BJ (cell line): ENCODE data around the gene CCNG2. TPM values are rescaled to one million over a fixed set of nuclear protein-coding genes. Genes with fewer than 3 reads are reported as not detected.

Experiments used
- CTCF ChIA-PET: fragments of 350-600 bp; formaldehyde crosslinking; extraction: SDS; loops from one replicate; lab custom pipeline; 2021; ENCODE audit warnings: antibody characterized with exemption, inconsistent platforms; lab: Yijun Ruan, JAX
- POLR2A ChIA-PET: fragments of 300-600 bp; sonication (Branson Sonifier 250); formaldehyde crosslinking; extraction: SDS; loops from one replicate; lab custom pipeline; 2021; ENCODE audit warnings: antibody characterized with exemption; lab: Charles Lee
- DNase-seq: peaks from one replicate; pipeline ENCODE4 v3.0.0-alpha.2; 2011; ENCODE audit warnings: low read depth
- H3K27me3 ChIP-seq: 2 replicates; pipeline ENCODE4 v1.6.0; 2011; ENCODE audit warnings: low read length; ENCODE audit not compliant: control insufficient read depth, insufficient read depth
- H3K36me3 ChIP-seq: 2 replicates; pipeline ENCODE4 v1.5.1; 2011; ENCODE audit warnings: low read length; ENCODE audit not compliant: control insufficient read depth, insufficient read depth
- H3K4me3 ChIP-seq: 2 replicates; pipeline ENCODE4 v1.5.1; 2011; ENCODE audit warnings: low read depth, mild to moderate bottlenecking, control low read depth, low read length
- polyA plus RNA-seq: library from polyadenylated mRNA; depleted of rRNA; stranded (reverse); fragments of >200 nt; gene quantifications from 2 replicates; pipeline ENCODE4 v1.2.3, GENCODE V29; 2011
- TF ChIP-seq, protein P1 (sequence below): IDR thresholded peaks from 2 replicates; pipeline ENCODE4 v1.5.1; 2011; ENCODE audit warnings: low read depth, mild to moderate bottlenecking, control low read depth, inconsistent platforms, low read length, moderate library complexity; ENCODE audit not compliant: insufficient read depth

The CCNG2 gene
- polyA plus RNA-seq, 1 experiment = 9.0 TPM

DNA sequence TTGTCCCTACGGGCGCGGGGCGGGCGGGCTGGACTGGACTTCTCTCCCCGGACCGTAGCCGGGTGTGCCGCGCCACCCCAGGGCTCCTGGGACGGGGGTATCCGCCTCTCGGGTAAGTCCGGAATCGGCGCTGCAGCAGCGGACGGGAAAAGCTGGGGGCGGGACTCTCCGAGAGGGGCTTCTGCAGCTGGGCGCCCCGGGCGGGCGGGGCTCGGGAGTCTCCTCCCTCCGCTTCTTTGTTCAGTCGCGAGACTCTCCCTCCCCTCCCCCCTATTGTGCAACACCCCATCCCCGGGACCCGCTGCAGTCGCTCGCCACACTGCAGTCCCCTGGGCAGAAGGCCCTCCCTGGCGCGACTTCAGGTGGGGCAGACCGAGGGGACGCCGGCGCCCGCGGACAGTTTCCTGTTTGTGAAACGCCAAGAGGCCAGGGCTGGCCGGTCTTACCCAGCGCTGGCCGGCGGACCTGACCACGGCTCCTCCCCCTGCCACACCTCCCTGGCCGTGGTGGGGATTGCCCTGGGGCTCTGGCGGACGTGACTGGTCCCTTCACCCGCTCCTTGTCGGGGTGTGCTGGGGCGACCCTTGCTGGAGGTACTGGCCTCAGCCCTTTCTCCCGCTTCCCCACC, 966 bp downstream of the CCNG2 start:
- CTCF ChIA-PET = interaction anchor here (1.1 to 1.3 kb wide), 2 partner anchors 46 to 63 kb away, joined by 4 to 5 read pairs; no protein-coding TSS in a partner anchor
- POLR2A ChIA-PET = interaction anchor here (0.5 kb wide), 1 partner anchor 76 kb away, joined by 3 read pairs; no protein-coding TSS in a partner anchor
- H3K27me3 ChIP-seq = peaks cover 4% of the 10 kb centered on the region

DNA sequence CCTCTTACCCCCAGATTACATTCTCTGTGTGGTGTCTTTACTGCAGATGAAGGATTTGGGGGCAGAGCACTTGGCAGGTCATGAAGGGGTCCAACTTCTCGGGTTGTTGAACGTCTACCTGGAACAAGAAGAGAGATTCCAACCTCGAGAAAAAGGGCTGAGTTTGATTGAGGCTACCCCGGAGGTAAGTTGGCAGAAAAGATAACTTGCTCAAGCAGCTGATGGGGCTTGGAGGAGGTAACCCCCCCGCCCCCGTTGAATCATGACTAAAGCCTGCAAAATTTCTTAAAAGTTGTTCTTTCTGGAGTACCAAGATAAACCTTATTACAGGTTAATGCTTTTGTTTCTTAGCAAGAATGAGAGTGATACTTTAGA, 1.5 kb downstream of the CCNG2 start:
- POLR2A ChIA-PET = interaction anchor here (0.5 kb wide), 1 partner anchor 76 kb away, joined by 3 read pairs; no protein-coding TSS in a partner anchor
- DNase-seq = no peak
- Histone ChIP-seq H3K4me3 (peak overlapping the region; percentile 100), H3K36me3 (peaks cover 7% of the 10 kb centered on the region), H3K27me3 (peaks cover 2% of the 10 kb centered on the region)
- CTCF ChIA-PET = interaction anchor here (1.1 to 1.3 kb wide), 2 partner anchors 45 to 63 kb away, joined by 4 to 5 read pairs; no protein-coding TSS in a partner anchor
- TF ChIP-seq, protein P1, sequence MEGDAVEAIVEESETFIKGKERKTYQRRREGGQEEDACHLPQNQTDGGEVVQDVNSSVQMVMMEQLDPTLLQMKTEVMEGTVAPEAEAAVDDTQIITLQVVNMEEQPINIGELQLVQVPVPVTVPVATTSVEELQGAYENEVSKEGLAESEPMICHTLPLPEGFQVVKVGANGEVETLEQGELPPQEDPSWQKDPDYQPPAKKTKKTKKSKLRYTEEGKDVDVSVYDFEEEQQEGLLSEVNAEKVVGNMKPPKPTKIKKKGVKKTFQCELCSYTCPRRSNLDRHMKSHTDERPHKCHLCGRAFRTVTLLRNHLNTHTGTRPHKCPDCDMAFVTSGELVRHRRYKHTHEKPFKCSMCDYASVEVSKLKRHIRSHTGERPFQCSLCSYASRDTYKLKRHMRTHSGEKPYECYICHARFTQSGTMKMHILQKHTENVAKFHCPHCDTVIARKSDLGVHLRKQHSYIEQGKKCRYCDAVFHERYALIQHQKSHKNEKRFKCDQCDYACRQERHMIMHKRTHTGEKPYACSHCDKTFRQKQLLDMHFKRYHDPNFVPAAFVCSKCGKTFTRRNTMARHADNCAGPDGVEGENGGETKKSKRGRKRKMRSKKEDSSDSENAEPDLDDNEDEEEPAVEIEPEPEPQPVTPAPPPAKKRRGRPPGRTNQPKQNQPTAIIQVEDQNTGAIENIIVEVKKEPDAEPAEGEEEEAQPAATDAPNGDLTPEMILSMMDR = no peak

More for the DNA sequence above, 966 bp downstream of the CCNG2 start:
- Histone ChIP-seq H3K36me3 (peaks cover 7% of the 10 kb centered on the region), H3K4me3 (peak overlapping the region; percentile 100)
- TF ChIP-seq, protein P1 = no peak
- no peak for DNase-seq

DNA sequence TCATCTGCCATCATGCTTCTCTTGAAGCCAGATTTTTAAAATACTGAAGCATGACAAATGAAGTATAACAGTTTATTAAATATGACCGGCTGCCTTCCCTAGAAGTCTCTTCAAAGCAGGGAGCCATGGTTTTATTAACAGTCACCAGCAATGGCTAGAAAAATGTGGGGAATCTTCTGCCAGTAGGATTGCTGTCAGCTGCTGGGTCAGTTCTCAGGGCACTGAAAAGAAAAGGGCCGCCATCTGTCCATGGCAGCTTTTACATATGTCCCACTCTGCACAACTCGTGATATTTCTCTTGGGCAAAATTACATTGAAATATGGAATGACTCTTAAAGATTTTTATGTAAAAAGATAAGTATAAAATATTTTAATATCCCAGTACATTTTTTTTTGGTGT, 2.8 kb downstream of the CCNG2 start:
- Histone ChIP-seq H3K27me3 (no peaks in the 10 kb centered on the region), H3K4me3 (no peak overlapping the region), H3K36me3 (peaks cover 14% of the 10 kb centered on the region)
- no peak for DNase-seq
- TF ChIP-seq, protein P1 = no peak
- POLR2A ChIA-PET = no interaction called here
- CTCF ChIA-PET = interaction anchor here (0.7 kb wide), 1 partner anchor 46 kb away, joined by 3 read pairs; no protein-coding TSS in a partner anchor

DNA sequence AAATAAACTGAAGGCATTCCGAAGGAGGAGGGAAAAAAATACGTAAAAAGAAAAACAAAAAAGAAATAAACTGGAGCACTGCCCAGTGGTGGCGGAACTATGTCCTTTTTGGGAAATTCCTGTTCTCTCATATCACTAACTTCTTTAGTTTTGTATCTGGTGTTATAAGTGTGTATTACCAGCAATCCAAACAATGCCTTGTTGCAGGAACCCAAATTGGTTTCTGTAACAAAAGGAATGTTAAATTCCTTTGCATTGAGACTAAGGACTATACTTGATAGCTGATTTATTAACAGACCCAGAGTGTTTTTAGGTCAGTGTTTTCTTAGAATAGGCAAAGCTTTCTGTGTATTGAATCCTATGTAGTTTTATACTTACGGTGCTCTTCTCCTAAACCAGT, 6.6 kb downstream of the CCNG2 start:
- TF ChIP-seq, protein P1 = no peak
- no peak for DNase-seq
- H3K4me3 ChIP-seq = no peak overlapping the region
- ChIA-PET CTCF (no interaction called here), POLR2A (no interaction called here)
- no peaks in the 10 kb centered on the region for H3K27me3 ChIP-seq
- peaks cover 14% of the 10 kb centered on the region for H3K36me3 ChIP-seq

DNA sequence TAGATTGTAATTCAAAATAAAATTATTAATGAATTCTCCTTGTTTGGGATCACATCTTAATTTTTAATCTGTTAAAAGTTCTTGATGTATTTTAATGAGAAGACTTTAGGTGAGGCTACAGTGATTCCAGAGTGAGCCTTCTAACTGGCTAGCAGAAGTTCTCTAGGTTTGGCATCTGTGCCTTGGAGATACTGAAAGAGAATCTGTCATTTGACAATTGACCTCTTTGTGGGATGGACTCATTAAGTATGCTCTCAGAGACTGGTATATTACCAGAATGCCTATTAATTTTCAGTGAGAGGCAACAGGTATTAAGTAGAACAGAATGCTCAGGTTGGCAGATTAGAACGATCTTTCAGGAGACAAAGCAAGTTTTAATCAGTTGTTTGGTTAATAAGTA, 10.2 kb downstream of the CCNG2 start:
- ChIA-PET CTCF (no interaction called here), POLR2A (no interaction called here)
- no peaks in the 10 kb centered on the region for H3K27me3 ChIP-seq
- DNase-seq = no peak
- H3K36me3 ChIP-seq = peaks cover 14% of the 10 kb centered on the region
- TF ChIP-seq, protein P1 = no peak
- no peak overlapping the region for H3K4me3 ChIP-seq
